SH-SY5Y (cell line): ENCODE measurements around the gene DTNBP1.

Experiments
- GATA2 ChIP-seq: IDR thresholded peaks from 2 replicates; pipeline ENCODE4 v1.6.1; 2011; ENCODE audit warnings: mild to moderate bottlenecking, low read depth, low read length
- GATA3 ChIP-seq: IDR thresholded peaks from 2 replicates; pipeline ENCODE4 v1.6.1; 2011; ENCODE audit warnings: low read depth, mild to moderate bottlenecking, low read length, moderate library complexity

DNA sequence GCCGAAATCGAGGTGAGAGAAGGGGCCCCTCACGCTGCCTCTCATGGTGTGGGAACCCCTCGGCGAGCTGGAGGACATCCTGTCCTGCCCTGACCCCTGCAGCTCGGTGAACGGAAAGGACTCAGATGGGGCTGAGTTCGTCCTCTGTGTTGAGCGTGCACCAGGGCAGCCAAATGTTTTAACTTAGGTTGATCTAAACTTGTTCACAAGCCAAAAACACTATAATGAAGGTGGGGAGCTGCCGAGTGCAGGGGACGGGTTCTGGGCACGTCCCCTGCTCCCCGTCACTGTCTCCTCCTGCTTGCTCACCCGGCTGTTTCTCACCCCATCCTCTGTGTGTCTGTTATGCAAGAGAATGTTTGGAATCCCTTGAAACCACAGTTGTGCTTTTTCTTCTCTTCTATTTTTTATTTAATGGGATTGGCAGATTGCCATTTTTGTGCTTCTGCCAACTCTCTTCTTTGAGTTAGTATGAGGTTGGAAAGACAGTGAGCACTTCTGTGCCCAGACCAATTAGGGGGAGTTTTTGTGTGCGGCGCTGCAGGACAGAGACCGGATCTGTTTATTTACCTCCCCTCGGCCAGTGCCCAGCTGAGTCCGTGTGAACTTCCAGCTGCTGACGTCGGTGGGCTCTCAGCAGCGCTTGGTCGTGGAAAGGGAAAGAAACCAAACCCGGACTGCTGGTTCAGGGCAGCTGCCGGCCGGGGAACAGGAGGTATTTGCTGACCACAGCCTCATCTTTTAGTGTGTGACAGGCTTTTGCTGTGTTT, 158.1 kb downstream of the DTNBP1 start:
- TF ChIP-seq GATA3 = no peak
- TF ChIP-seq GATA2 = no peak
